SK-N-SH (cell line): ENCODE data around the gene ZNF91. TPM values are rescaled to one million over a fixed set of nuclear protein-coding genes. Genes with fewer than 3 reads are reported as not detected.

Experiments
- CTCF ChIA-PET: fragments of 300-600, 350-600 bp; formaldehyde crosslinking; extraction: SDS; loops from one replicate; lab custom pipeline; 2021; lab: Yijun Ruan, JAX
- POLR2A ChIA-PET: fragments of 350-600 bp; sonication (Branson Sonifier 250); formaldehyde crosslinking; extraction: SDS; loops from one replicate; lab custom pipeline; 2020; ENCODE audit warnings: antibody characterized with exemption, inconsistent platforms; lab: Yijun Ruan, JAX
- DNase-seq: peaks from one replicate; pipeline ENCODE4 v3.0.0; 2012
- H2AFZ ChIP-seq: fragments of 200-600 bp; sonication (generic); 2 replicates; pipeline ENCODE4 v1.8.1; 2016; ENCODE audit warnings: antibody characterized with exemption, mild to moderate bottlenecking, low read depth
- H3F3A ChIP-seq: fragments of 200-600 bp; sonication (generic); replicated peaks from 2 replicates; pipeline ENCODE3; 2016; ENCODE audit warnings: antibody characterized with exemption, mild to moderate bottlenecking; ENCODE audit not compliant: insufficient read depth
- H3K27ac ChIP-seq, 2 experiments: fragments of 200-500 bp in 1 of 2; fragments of 200-600 bp in 1 of 2; sonication (Bioruptor generic) in 1 of 2; sonication (generic), shearing (Covaris generic) in 1 of 2; 2 replicates each; pipeline versions ENCODE4 v1.5.1 to v1.6.1; 2014 to 2016; ENCODE audit warnings: low read depth in 2 of 2, inconsistent platforms in 1 of 2, low read length in 1 of 2, mild to moderate bottlenecking in 1 of 2, mixed read lengths in 1 of 2
- H3K27me3 ChIP-seq: fragments of 200-600 bp; sonication (generic), shearing (Covaris generic); 2 replicates; pipeline ENCODE4 v1.6.1; 2016; ENCODE audit warnings: mixed run types; ENCODE audit not compliant: insufficient read depth
- H3K36me3 ChIP-seq, 2 experiments: fragments of 200-500 bp in 1 of 2; fragments of 200-600 bp in 1 of 2; sonication (Bioruptor generic) in 1 of 2; sonication (generic) in 1 of 2; replicated peaks in 1 of 2; 2 replicates each; pipeline versions ENCODE3 to v1.5.1; 2014 to 2016; ENCODE audit warnings: low read length in 1 of 2, mild to moderate bottlenecking in 1 of 2; ENCODE audit not compliant: insufficient read depth in 2 of 2, control insufficient read depth in 1 of 2
- H3K4me1 ChIP-seq, 2 experiments: fragments of 200-500 bp in 1 of 2; fragments of 200-600 bp in 1 of 2; sonication (Bioruptor generic) in 1 of 2; sonication (generic), shearing (Covaris generic) in 1 of 2; 2 replicates each; pipeline versions ENCODE4 v1.5.1 to v1.6.1; 2014 to 2016; ENCODE audit warnings: low read depth in 1 of 2, low read length in 1 of 2, mixed run types in 1 of 2; ENCODE audit not compliant: insufficient read depth in 2 of 2, control insufficient read depth in 1 of 2
- H3K4me2 ChIP-seq: fragments of 200-600 bp; sonication (generic), shearing (Covaris generic); 2 replicates; pipeline ENCODE4 v1.6.1; 2017; ENCODE audit warnings: mixed run types
- H3K4me3 ChIP-seq, 2 experiments: fragments of 200-500 bp in 1 of 2; fragments of 200-600 bp in 1 of 2; sonication (Bioruptor generic) in 1 of 2; sonication (generic), shearing (Covaris generic) in 1 of 2; 2 replicates each; pipeline versions ENCODE4 v1.5.1 to v1.8.1; 2014 to 2016; ENCODE audit warnings: low read depth in 2 of 2, inconsistent platforms in 1 of 2, low read length in 1 of 2, mild to moderate bottlenecking in 1 of 2, mixed read lengths in 1 of 2, moderate library complexity in 1 of 2
- H3K79me2 ChIP-seq: fragments of 200-600 bp; sonication (generic); 2 replicates; pipeline ENCODE4 v1.8.1; 2017; ENCODE audit warnings: mild to moderate bottlenecking; ENCODE audit not compliant: insufficient read depth
- H3K9ac ChIP-seq: fragments of 200-600 bp; sonication (generic); 2 replicates; pipeline ENCODE4 v1.6.1; 2017; ENCODE audit warnings: mixed run types
- H3K9me2 ChIP-seq: fragments of 200-600 bp; sonication (generic); 2 replicates; pipeline ENCODE4 v1.6.1; 2017; ENCODE audit warnings: mixed run types
- H3K9me3 ChIP-seq: fragments of 200-600 bp; sonication (generic); 2 replicates; pipeline ENCODE4 v1.6.1; 2017; ENCODE audit warnings: mixed run types, mild to moderate bottlenecking, moderate library complexity
- H4K20me1 ChIP-seq: fragments of 200-600 bp; sonication (generic); 2 replicates; pipeline ENCODE4 v1.6.1; 2017; ENCODE audit warnings: mild to moderate bottlenecking, mixed run types; ENCODE audit not compliant: insufficient read depth
- EP300 ChIP-seq, 2 experiments: IDR thresholded peaks; 2 replicates each; pipeline versions ENCODE4 v1.4.0 to v1.6.1; 2012; ENCODE audit warnings: borderline replicate concordance in 1 of 2, low read depth in 1 of 2, low read length in 1 of 2
- EZH2phosphoT487 ChIP-seq: fragments of 200-600 bp; sonication (generic); IDR thresholded peaks from 2 replicates; pipeline ENCODE4 v1.6.1; 2017; ENCODE audit warnings: low read depth, mixed run types, mild to moderate bottlenecking, antibody characterized with exemption, moderate library complexity, borderline replicate concordance
- GATA2 ChIP-seq: sonication (generic); formaldehyde crosslinking; IDR thresholded peaks from 2 replicates; pipeline ENCODE4 v1.5.0; 2020; ENCODE audit warnings: mild to moderate bottlenecking, missing genetic modification reagents
- IRF3 ChIP-seq: fragments of 150-350 bp; IDR thresholded peaks from 2 replicates; pipeline ENCODE4 v1.6.1; 2016; ENCODE audit warnings: mild to moderate bottlenecking, low read depth, low read length
- RAD21 ChIP-seq: IDR thresholded peaks from 2 replicates; pipeline ENCODE4 v1.6.1; 2012; ENCODE audit warnings: mild to moderate bottlenecking, low read length
- SMC3 ChIP-seq: IDR thresholded peaks from 2 replicates; pipeline ENCODE4 v1.6.1; 2012; ENCODE audit warnings: low read depth, low read length, improper control_type of control experiment
- TCF12 ChIP-seq: IDR thresholded peaks from 2 replicates; pipeline ENCODE4 v1.4.0; 2012
- TEAD4 ChIP-seq: IDR thresholded peaks from 2 replicates; pipeline ENCODE4 v1.4.0; 2012; ENCODE audit warnings: mild to moderate bottlenecking, borderline replicate concordance; ENCODE audit not compliant: insufficient read depth
- USF1 ChIP-seq: IDR thresholded peaks from 2 replicates; pipeline ENCODE4 v1.4.0; 2012; ENCODE audit warnings: low read depth, borderline replicate concordance
- YY1 ChIP-seq: IDR thresholded peaks from 2 replicates; pipeline ENCODE4 v1.4.0; 2012; ENCODE audit warnings: low read depth, mild to moderate bottlenecking
- WGBS: methylation state at CpG from one replicate; pipeline ENCODE4 v1.1.6; 2017; ENCODE audit warnings: low lambda C conversion rate; 5-methylcytosine and 5-hydroxymethylcytosine counted together
- polyA plus RNA-seq, 3 experiments: library from polyadenylated mRNA; depleted of rRNA; stranded (reverse); fragments of >200 nt; gene quantifications; 2 replicates each; pipeline ENCODE4 v1.2.3, GENCODE V29; 2012
- TF ChIP-seq, protein P1 (sequence below): IDR thresholded peaks from 2 replicates; pipeline ENCODE4; 2012

The ZNF91 gene
- polyA plus RNA-seq, 1 of the 3 experiments (the other 2 are of a cell fraction), result 11.8 TPM

DNA sequence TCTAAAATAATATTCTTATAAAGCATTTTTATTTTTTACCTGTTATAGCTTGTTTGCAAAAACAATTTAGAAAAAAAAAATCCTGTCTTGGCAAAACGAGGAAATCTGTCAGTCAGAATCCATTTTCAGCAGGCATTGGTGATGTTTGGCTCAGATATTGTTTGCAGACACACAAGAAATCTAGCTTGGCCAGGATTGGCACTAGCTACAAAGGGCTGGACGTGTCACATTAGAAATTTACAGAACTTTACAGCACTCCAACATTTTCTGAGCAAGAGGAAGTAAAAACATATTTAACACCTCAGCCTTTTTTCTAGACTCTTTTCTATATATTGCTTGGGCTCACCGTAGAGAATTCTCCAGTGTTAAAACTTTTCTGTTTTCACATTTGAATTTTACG, 9.9 kb downstream of the ZNF91 start:
- no peak overlapping the region for H3K4me3 ChIP-seq
- H3K27me3 ChIP-seq, result no peaks in the 10 kb centered on the region
- CTCF ChIA-PET, result interaction anchor here (0.7 to 1.4 kb wide), 2 partner anchors 18 to 166 kb away, joined by 3 read pairs; no protein-coding TSS in a partner anchor
- POLR2A ChIA-PET, result interaction anchor here (0.6 kb wide), 1 partner anchor 10 kb away, joined by 3 read pairs; no protein-coding TSS in a partner anchor
- peaks cover 27% of the 10 kb centered on the region for H3K9me3 ChIP-seq
- H3K4me2 ChIP-seq, result no peak overlapping the region
- no peaks in the 10 kb centered on the region for H3K9me2 ChIP-seq
- WGBS, result 76% methylated on average over 4 of the region's 4 CpGs
- H3K4me1 ChIP-seq, result no peaks in the 10 kb centered on the region
- no peak for TF ChIP-seq SMC3
- TF ChIP-seq, all 33 proteins: peak for 0
- Histone ChIP-seq H3K79me2 (peaks cover 100% of the 10 kb centered on the region), H2AFZ (no peak overlapping the region), H4K20me1 (0 out of 2 replicates have a peak, but pooled peaks cover 3% of the 10 kb centered on the region), H3K27ac (no peak overlapping the region), H3K36me3 (peaks cover 11 to 90% of the 10 kb centered on the region in 2 experiments), H3F3A (no peaks in the 10 kb centered on the region), H3K9ac (no peak overlapping the region)
- DNase-seq, result no peak

- Histone ChIP-seq H3F3A (no peaks in the 10 kb centered on the region), H4K20me1 (0 out of 2 replicates have a peak, but pooled peaks cover 3% of the 10 kb centered on the region), H3K4me2 (no peak overlapping the region), H3K27ac (no peak overlapping the region), H3K27me3 (no peaks in the 10 kb centered on the region), H3K9me3 (peaks cover 27% of the 10 kb centered on the region), H3K4me1 (no peaks in the 10 kb centered on the region), H2AFZ (no peak overlapping the region), H3K9ac (no peak overlapping the region), H3K79me2 (peaks cover 100% of the 10 kb centered on the region), H3K9me2 (no peaks in the 10 kb centered on the region), H3K36me3 (peaks cover 15 to 90% of the 10 kb centered on the region in 2 experiments), H3K4me3 (no peak overlapping the region; a peak in 1 of 4 replicates)
- ChIA-PET POLR2A (interaction anchor here (0.6 kb wide), 1 partner anchor 11 kb away, joined by 3 read pairs; no protein-coding TSS in a partner anchor), CTCF (interaction anchor here (1.4 kb wide), 1 partner anchor 19 kb away, joined by 3 read pairs; no protein-coding TSS in a partner anchor)
- no peak for TF ChIP-seq USF1
- TF ChIP-seq TEAD4, result no peak
- TF ChIP-seq GATA2 (CRISPR knock-in tag), result no peak
- TF ChIP-seq EP300 (IDR thresholded peaks at IDR 0.05; ENCODE audit: borderline replicate concordance in 1 of 2, low read depth in 1 of 2, low read length in 1 of 2), result no peak
- TF ChIP-seq, protein P1, sequence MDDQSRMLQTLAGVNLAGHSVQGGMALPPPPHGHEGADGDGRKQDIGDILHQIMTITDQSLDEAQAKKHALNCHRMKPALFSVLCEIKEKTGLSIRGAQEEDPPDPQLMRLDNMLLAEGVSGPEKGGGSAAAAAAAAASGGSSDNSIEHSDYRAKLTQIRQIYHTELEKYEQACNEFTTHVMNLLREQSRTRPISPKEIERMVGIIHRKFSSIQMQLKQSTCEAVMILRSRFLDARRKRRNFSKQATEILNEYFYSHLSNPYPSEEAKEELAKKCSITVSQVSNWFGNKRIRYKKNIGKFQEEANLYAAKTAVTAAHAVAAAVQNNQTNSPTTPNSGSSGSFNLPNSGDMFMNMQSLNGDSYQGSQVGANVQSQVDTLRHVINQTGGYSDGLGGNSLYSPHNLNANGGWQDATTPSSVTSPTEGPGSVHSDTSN, result no peak
- no peak for TF ChIP-seq RAD21
- TF ChIP-seq IRF3, result no peak
- no peak for TF ChIP-seq SMC3
- no peak for TF ChIP-seq EZH2phosphoT487
- no peak for TF ChIP-seq TCF12
- TF ChIP-seq YY1, result no peak
- no peak for DNase-seq
- 89% methylated on average over 9 of the region's 12 CpGs for WGBS
Observed at GRCh38 chr19:23384858-23385257, 10.4 kb downstream of the ZNF91 start.
